GM10847 (cell line): ENCODE data around the gene R3HCC1L.

Source experiments
- POLR2A ChIP-seq: IDR thresholded peaks from 2 replicates; pipeline ENCODE4 v1.6.1; 2011; ENCODE audit not compliant: insufficient read length; ENCODE audit errors: extremely low read depth

Gene R3HCC1L

GRCh38 chr10:98110356-98110755 is 24.1 kb upstream of the R3HCC1L start:
- no peak for TF ChIP-seq POLR2A

DNA sequence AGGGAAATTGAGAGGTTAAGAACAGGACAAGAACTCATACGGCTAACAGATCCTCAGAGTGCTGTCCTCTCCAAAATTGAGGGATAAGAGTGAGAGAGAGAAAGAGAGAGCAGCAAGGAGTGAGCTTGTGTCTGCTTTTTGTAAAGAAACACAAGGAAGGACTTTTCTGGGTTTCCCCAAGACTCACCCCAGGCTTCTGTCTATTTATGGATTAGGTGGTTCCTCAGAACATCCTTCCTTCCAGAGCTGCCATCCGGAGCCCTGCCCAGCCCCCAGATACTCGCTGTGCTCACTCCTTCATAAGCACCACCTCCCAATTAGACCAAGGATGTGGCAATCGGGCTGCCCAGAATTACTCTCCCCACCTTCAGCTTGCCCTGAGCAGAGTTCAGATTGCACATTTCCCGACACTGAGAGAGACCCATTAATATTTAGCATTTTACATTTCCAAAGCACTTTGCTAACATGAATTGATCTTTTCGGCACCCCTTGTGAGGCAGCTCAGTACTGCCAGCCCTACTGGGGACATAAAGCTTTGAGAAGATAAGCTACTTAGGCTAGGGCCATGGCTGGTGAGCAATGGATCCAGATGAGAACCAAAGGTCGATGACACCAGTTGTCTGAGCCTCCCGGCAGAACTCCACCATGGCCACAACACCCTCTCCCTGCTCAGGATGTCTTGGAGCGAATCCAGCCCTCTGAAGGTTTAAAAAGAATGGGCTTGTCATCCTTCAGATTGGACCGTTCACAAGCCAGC is 19.2 kb upstream of the R3HCC1L start:
- no peak for TF ChIP-seq POLR2A

DNA sequence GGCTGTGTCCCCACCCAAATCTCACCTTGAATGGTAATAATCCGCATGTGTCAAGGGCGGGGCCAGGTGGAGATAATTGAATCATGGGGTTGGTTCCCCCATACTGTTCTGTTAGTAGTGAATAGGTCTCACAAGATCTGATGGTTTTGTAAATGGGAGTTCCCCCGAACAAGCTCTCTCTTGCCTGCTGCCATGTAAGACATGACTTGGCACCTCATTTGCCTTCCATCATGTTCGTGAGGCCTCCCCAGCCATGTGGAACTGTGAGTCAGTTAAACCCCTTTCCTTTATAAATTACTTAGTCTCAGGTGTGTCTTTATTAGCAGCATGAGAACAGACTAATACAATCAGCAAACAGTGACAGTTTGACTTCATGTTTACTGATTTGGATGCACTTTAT is 14.6 kb upstream of the R3HCC1L start:
- no peak for TF ChIP-seq POLR2A

GRCh38 chr10:98125940-98126631 is 8.4 kb upstream of the R3HCC1L start:
- no peak for TF ChIP-seq POLR2A

DNA sequence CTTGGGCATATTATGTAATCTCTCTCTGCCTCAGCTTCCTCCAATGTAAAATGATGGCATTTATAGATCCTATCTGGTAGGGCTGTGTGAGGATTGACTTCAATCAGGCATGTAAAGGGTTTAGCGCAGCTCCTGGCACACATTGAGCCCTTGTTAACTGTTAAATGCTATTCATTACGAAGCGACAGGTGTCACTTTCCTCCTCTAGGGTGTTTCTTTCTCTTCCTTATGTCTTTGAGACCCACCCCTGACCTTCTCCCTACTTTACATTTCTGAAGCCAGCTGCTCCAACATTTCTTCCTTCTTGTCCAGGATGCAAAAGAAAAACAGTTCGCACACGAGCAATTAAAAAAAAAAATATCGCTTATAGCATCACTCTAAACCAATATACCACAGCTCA is 5.7 kb upstream of the R3HCC1L start:
- TF ChIP-seq POLR2A: no peak

DNA sequence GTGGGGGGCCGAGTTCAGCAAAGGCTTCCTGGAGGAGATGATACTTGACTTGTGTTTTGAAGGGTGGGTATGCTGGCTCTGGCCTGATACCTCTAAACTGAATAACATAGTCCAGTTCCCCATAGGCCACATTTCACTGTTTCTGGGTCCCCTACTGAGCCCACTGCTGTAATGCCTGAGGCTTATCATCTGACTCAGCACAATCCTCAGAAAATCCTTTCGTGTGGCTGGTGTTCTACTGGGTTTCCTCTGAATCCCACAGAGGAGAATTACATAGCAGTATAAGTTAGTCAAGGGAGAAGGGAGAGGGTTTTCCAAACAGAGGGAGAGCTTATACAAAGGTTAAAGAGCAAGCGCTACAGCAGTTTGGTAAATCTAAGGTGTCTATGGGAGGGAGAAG is 2.8 kb upstream of the R3HCC1L start:
- no peak for TF ChIP-seq POLR2A

DNA sequence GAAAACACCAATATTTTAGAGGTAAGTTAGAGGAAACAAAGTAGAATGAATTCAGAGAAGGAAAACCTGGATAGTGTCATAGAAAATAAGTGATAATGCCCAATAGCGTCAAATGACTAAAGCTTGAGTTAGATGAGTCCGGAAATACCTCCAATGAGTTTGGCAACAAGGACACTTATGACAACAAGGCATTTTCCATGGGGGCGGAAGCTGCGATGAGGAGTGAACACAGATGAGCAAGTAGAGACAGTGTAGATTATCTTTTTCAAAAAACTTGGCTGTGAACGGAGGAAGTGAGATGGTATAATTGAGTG is 383 bp upstream of the R3HCC1L start:
- no peak for TF ChIP-seq POLR2A

GRCh38 chr10:98135222-98135899 is 904 bp downstream of the R3HCC1L start:
- no peak for TF ChIP-seq POLR2A

- no peak for TF ChIP-seq POLR2A
Measured at GRCh38 chr10:98138031-98138430, 3.6 kb downstream of the R3HCC1L start.

- TF ChIP-seq POLR2A: no peak
Measured at GRCh38 chr10:98139431-98139830, 5.0 kb downstream of the R3HCC1L start.

DNA sequence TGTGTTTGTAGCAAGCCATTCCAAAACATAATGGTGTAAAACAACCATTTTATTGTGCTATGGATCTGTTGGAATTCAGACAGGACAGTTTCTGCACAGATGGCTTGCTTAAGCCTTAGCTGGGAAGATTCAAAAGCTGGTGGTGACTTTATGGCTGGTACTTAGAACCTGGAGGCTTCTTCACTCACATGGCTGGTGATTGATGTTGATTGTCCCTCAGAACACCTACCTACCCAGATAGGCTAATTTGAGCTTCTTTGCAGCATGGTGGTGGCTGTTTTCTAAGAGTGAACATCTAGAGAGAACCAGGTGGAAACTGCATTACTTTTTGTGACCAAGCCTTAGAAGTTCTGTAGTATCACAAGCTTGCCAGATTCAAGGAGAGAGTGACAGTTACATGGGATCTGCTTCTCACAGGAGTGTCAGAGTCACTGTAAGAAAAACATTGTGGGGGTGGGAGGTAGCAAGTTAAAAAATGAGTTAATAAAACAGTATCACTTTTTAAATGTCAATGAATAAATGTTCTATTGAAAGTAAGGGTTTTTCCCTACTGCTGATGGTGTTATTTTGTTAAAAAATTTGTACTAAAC is 7.1 kb downstream of the R3HCC1L start:
- TF ChIP-seq POLR2A: no peak

GRCh38 chr10:98144985-98145384 is 10.5 kb downstream of the R3HCC1L start:
- TF ChIP-seq POLR2A: no peak

DNA sequence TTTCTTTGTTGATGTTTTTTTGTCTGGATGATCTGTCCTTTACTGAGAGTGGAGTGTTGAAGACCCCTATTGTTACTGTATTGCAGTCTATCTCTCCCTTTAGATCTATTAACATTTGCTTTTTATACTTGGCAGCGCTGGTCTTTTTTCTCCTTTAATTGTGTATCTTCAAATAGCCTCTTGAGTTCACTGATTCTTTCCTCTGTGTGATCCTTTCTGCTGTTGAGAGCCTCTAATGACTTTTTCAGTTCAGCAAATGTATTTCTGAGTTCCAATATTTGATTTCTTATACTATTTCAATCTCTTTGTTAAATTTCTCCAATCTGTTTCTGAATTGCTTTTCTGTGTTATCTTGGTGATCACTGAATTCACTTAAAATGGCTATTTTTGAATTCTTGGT is 15.4 kb downstream of the R3HCC1L start:
- no peak for TF ChIP-seq POLR2A

- no peak for TF ChIP-seq POLR2A
Measured at GRCh38 chr10:98150544-98150943, 16.1 kb downstream of the R3HCC1L start.

DNA sequence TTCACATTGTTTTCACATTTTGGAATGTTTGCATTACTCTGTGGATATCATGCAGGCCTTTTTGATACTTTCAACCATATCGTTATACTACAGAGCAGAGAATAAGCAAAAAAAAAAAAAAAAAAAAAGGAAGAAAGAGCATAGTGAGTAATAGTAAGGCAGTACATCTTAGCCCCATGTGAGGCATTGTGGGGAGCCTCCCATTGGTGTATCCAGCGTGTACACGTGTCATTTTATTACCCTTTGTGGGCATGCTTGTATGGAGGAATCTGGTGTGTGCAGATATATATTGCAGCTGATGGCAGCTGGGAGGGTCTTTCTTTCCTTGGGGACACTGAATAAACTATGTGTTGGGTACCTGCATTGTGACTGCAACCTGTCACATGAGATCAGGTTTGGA is 19.6 kb downstream of the R3HCC1L start:
- no peak for TF ChIP-seq POLR2A

- TF ChIP-seq POLR2A: no peak
Measured at GRCh38 chr10:98158576-98158975, 24.1 kb downstream of the R3HCC1L start.
